ENCODE measurements around the gene ERICH6.

DNA sequence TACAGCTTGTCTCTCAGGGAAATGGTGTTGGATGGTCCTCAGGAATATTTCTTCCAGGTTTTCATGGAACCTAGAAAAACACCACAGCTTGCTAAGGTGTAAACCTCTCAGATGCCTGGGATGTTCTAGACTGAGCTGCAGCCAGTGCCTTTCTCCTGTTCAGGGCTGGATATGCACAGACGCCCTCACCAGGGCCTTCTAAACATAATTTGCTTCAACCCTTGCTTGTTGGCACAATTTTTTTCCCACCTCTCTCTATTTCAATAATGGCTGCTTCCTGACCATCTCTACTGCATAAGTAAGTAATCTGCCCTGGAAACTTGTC is 31.0 kb upstream of the ERICH6 start:
- TF ChIP-seq POLR2AphosphoS5 (IDR thresholded peaks at IDR 0.05) (no peak), POLR2A (IDR thresholded peaks at IDR 0.05) (no peak)
- TF ChIP-seq, protein P1, sequence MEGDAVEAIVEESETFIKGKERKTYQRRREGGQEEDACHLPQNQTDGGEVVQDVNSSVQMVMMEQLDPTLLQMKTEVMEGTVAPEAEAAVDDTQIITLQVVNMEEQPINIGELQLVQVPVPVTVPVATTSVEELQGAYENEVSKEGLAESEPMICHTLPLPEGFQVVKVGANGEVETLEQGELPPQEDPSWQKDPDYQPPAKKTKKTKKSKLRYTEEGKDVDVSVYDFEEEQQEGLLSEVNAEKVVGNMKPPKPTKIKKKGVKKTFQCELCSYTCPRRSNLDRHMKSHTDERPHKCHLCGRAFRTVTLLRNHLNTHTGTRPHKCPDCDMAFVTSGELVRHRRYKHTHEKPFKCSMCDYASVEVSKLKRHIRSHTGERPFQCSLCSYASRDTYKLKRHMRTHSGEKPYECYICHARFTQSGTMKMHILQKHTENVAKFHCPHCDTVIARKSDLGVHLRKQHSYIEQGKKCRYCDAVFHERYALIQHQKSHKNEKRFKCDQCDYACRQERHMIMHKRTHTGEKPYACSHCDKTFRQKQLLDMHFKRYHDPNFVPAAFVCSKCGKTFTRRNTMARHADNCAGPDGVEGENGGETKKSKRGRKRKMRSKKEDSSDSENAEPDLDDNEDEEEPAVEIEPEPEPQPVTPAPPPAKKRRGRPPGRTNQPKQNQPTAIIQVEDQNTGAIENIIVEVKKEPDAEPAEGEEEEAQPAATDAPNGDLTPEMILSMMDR (IDR thresholded peaks at IDR 0.05), result no peak

Data from stomach (tissue), 4 donors.